ENCODE data around the gene ILK.

- TF ChIP-seq POLR2A (IDR thresholded peaks at IDR 0.05) (no peak), CTCF (IDR thresholded peaks at IDR 0.05) (no peak)
Measured at GRCh38 chr11:6655020-6655789, 51.6 kb downstream of the ILK start.

All from testis (tissue), 2 donors.